Urinary bladder (tissue), 4 donors: ENCODE results near the gene CHCHD3. TPM values are rescaled to one million over a fixed set of nuclear protein-coding genes. Genes with fewer than 3 reads are reported as not detected.

Source experiments
- DNase-seq: peaks from one replicate; pipeline ENCODE4 v3.0.0-alpha.2; 2015; ENCODE audit errors: extremely low spot score
- H3K27ac ChIP-seq: one replicate; pipeline ENCODE4 v1.5.1; 2013; ENCODE audit warnings: low read depth, mild to moderate bottlenecking, moderate library complexity
- H3K36me3 ChIP-seq: one replicate; pipeline ENCODE4 v1.6.1; 2013; ENCODE audit warnings: mild to moderate bottlenecking, moderate library complexity; ENCODE audit not compliant: insufficient read depth
- H3K4me1 ChIP-seq: one replicate; pipeline ENCODE4 v1.6.1; 2013; ENCODE audit warnings: mild to moderate bottlenecking, moderate library complexity; ENCODE audit not compliant: insufficient read depth
- H3K4me3 ChIP-seq: one replicate; pipeline ENCODE4 v1.5.1; 2013; ENCODE audit warnings: low read depth, low read length
- WGBS: extraction: QIAGEN DNeasy Blood & Tissue Kit; methylation state at CpG from one replicate; pipeline ENCODE4 v1.1.7; 2013; 5-methylcytosine and 5-hydroxymethylcytosine counted together
- polyA plus RNA-seq: library from polyadenylated mRNA; stranded (reverse); fragments of 200-250 nt; gene quantifications from one replicate; pipeline ENCODE4 v1.2.3, GENCODE V29; 2013
- total RNA-seq: library from RNA; depleted of rRNA; stranded (reverse); fragments of >200 nt; gene quantifications from one replicate; pipeline ENCODE4 v1.2.3, GENCODE V29; 2014
- donor health status: healthy with polysubstance abuse.
- donor health status: healthy.

Gene CHCHD3
- total and polyA plus RNA-seq, 2 donors: 56.5 to 60.7 TPM

GRCh38 chr7:133024596-133024995 lies 57.3 kb downstream of the CHCHD3 start:
- 89% methylated on average over 5 of the region's 5 CpGs for WGBS
- no peak overlapping the region for H3K4me3 ChIP-seq
- no peaks in the 10 kb centered on the region for H3K4me1 ChIP-seq
- DNase-seq: no peak
- H3K36me3 ChIP-seq: no peaks in the 10 kb centered on the region
- H3K27ac ChIP-seq: no peak overlapping the region

- H3K4me3 ChIP-seq: no peak overlapping the region
- WGBS: 76% methylated on average over 4 of the region's 4 CpGs
- no peak overlapping the region for H3K27ac ChIP-seq
- H3K36me3 ChIP-seq: no peaks in the 10 kb centered on the region
- no peak for DNase-seq
- no peaks in the 10 kb centered on the region for H3K4me1 ChIP-seq
These were observed 58.4 kb downstream of the CHCHD3 start for GRCh38 chr7:133023370-133024071.

- DNase-seq: no peak
- Histone ChIP-seq H3K4me1 (no peaks in the 10 kb centered on the region), H3K27ac (no peak overlapping the region), H3K36me3 (no peaks in the 10 kb centered on the region), H3K4me3 (no peak overlapping the region)
These were observed 59.2 kb downstream of the CHCHD3 start for GRCh38 chr7:133022661-133023060.

- no peak for DNase-seq
- no peak overlapping the region for H3K4me3 ChIP-seq
- H3K36me3 ChIP-seq: no peaks in the 10 kb centered on the region
- H3K27ac ChIP-seq: no peak overlapping the region
- no peaks in the 10 kb centered on the region for H3K4me1 ChIP-seq
- WGBS: 80% methylated on average over 3 of the region's 3 CpGs
These were observed 60.7 kb downstream of the CHCHD3 start for GRCh38 chr7:133021196-133021595.

GRCh38 chr7:133020496-133020895 lies 61.4 kb downstream of the CHCHD3 start:
- Histone ChIP-seq H3K27ac (no peak overlapping the region), H3K4me1 (no peaks in the 10 kb centered on the region), H3K36me3 (no peaks in the 10 kb centered on the region), H3K4me3 (no peak overlapping the region)
- no peak for DNase-seq
- 92% methylated on average over 6 of the region's 6 CpGs for WGBS

- DNase-seq: no peak
- Histone ChIP-seq H3K27ac (no peak overlapping the region), H3K4me3 (no peak overlapping the region), H3K4me1 (no peaks in the 10 kb centered on the region), H3K36me3 (no peaks in the 10 kb centered on the region)
- 99% methylated on average over 2 of the region's 2 CpGs for WGBS
These were observed 62.3 kb downstream of the CHCHD3 start for GRCh38 chr7:133019590-133019989.

GRCh38 chr7:133016604-133017003 lies 65.3 kb downstream of the CHCHD3 start:
- WGBS: 45% methylated on average over 4 of the region's 4 CpGs
- Histone ChIP-seq H3K4me3 (no peak overlapping the region), H3K36me3 (no peaks in the 10 kb centered on the region), H3K27ac (no peak overlapping the region), H3K4me1 (no peaks in the 10 kb centered on the region)
- no peak for DNase-seq

- Histone ChIP-seq H3K27ac (no peak overlapping the region), H3K4me1 (no peaks in the 10 kb centered on the region), H3K4me3 (no peak overlapping the region), H3K36me3 (no peaks in the 10 kb centered on the region)
- DNase-seq: no peak
These were observed 66.0 kb downstream of the CHCHD3 start for GRCh38 chr7:133015888-133016287.

- H3K4me3 ChIP-seq: no peak overlapping the region
- peaks cover 1% of the 10 kb centered on the region for H3K36me3 ChIP-seq
- 97% methylated on average over 5 of the region's 5 CpGs for WGBS
- no peak for DNase-seq
- no peaks in the 10 kb centered on the region for H3K4me1 ChIP-seq
- H3K27ac ChIP-seq: no peak overlapping the region
These were observed 70.1 kb downstream of the CHCHD3 start for GRCh38 chr7:133011746-133012145.

GRCh38 chr7:133009426-133010252 lies 72.3 kb downstream of the CHCHD3 start:
- Histone ChIP-seq H3K36me3 (peaks cover 1% of the 10 kb centered on the region), H3K27ac (peak overlapping the region; percentile 23), H3K4me3 (no peak overlapping the region), H3K4me1 (no peaks in the 10 kb centered on the region)
- no peak for DNase-seq
- 89% methylated on average over 7 of the region's 7 CpGs for WGBS

- no peak overlapping the region for H3K4me3 ChIP-seq
- 86% methylated on average over 3 of the region's 3 CpGs for WGBS
- no peak for DNase-seq
- H3K36me3 ChIP-seq: peaks cover 1% of the 10 kb centered on the region
- H3K27ac ChIP-seq: no peak overlapping the region
- no peaks in the 10 kb centered on the region for H3K4me1 ChIP-seq
These were observed 73.9 kb downstream of the CHCHD3 start for GRCh38 chr7:133007961-133008360.

- WGBS: 36% methylated on average over 4 of the region's 4 CpGs
These were observed 78.6 kb downstream of the CHCHD3 start for GRCh38 chr7:133003052-133003910.

GRCh38 chr7:133001727-133002126 lies 80.2 kb downstream of the CHCHD3 start:
- 90% methylated on average over 5 of the region's 5 CpGs for WGBS
- Histone ChIP-seq H3K4me3 (no peak overlapping the region), H3K27ac (no peak overlapping the region), H3K4me1 (peaks cover 2% of the 10 kb centered on the region), H3K36me3 (no peaks in the 10 kb centered on the region)
- DNase-seq: no peak

More at GRCh38 chr7:133003052-133003910, 78.6 kb downstream of the CHCHD3 start:
- H3K27ac ChIP-seq: no peak overlapping the region
- DNase-seq: no peak
- H3K36me3 ChIP-seq: no peaks in the 10 kb centered on the region
- H3K4me1 ChIP-seq: peaks cover 2% of the 10 kb centered on the region
- H3K4me3 ChIP-seq: no peak overlapping the region
